ENCODE results near the gene CREBL2.
"Not testable (repeated sequence)": the region's sequence is repeated elsewhere in the genome, so short reads cannot be mapped to it uniquely, and the experiment has no call there.

The CREBL2 gene

DNA sequence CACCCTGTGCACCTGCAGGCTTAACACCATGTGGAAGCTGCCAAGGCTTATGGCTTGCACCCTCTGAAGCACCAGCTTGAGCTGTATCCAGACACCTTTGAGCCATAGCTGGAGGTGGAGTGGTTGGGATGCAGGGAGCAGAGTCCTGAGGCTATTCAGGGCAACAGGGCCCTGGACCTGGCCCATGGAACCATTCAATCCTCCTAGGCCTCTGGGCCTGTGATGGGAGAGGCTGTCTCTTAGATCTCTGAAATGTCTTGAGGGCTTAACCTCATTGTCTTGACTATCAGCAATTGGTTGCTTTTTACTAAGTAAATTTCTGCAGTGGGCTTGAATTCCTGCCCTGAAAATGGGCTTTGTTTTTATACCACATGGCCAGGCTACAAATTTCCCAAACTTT lies 36.6 kb downstream of the CREBL2 start:
- in situ Hi-C loops (cut with MboI; ENCODE audit: low sequenced_read_pairs, unreplicated experiment), result no loop called here
- no peak for DNase-seq (ENCODE audit: low spot score)
- TF ChIP-seq CTCF (IDR thresholded peaks at IDR 0.05; ENCODE audit: borderline replicate concordance, control extremely low read depth, extremely low read depth, insufficient read depth, missing control alignments), result no peak

DNA sequence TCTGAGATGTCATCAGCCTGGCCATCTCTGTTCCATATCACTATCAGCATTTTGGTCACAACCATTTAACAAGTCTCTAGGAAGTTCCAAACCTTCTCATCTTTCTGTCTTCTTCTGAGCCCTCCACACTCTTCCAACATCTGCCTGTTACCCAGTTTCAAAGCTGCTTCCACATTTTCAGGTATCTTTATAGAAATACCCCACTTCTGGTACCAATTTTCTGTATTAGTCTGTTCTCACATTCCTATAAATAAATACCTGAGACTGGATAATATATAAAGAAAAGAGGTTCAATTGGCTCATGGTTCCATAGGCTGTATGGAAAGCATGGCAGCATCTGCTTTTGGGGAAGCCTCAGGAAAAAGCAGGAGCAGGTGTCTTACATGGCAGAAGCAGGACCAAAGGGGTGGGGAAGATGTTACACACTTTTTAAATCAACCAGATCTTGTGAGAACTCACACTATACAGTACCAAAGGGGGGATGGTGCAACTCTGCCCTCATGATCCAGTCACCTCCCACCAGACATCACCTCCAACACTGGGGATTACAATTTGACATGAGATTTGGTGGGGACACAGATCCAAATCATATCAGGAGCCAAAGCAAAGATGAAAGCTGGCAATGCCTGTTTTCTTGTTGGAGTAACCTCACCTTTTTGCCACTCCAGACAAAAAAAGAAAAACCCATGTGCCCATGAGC lies 37.4 kb downstream of the CREBL2 start:
- no peak for DNase-seq (ENCODE audit: low spot score)
- TF ChIP-seq CTCF (IDR thresholded peaks at IDR 0.05; ENCODE audit: borderline replicate concordance, control extremely low read depth, extremely low read depth, insufficient read depth, missing control alignments), result no peak
- in situ Hi-C loops (cut with MboI; ENCODE audit: low sequenced_read_pairs, unreplicated experiment), result no loop called here

- in situ Hi-C loops (cut with MboI; ENCODE audit: low sequenced_read_pairs, unreplicated experiment), result no loop called here
- DNase-seq (ENCODE audit: low spot score), result no peak
- TF ChIP-seq CTCF (IDR thresholded peaks at IDR 0.05; ENCODE audit: borderline replicate concordance, control extremely low read depth, extremely low read depth, insufficient read depth, missing control alignments), result no peak
Observed at GRCh38 chr12:12651752-12652151, 40.1 kb downstream of the CREBL2 start.

GRCh38 chr12:12652704-12653103 lies 41.0 kb downstream of the CREBL2 start:
- in situ Hi-C loops (cut with MboI; ENCODE audit: low sequenced_read_pairs, unreplicated experiment); DNase-seq (ENCODE audit: low spot score): not testable (repeated sequence)

- TF ChIP-seq CTCF (IDR thresholded peaks at IDR 0.05; ENCODE audit: borderline replicate concordance, control extremely low read depth, extremely low read depth, insufficient read depth, missing control alignments), result no peak
- DNase-seq (ENCODE audit: low spot score), result no peak
- in situ Hi-C loops (cut with MboI; ENCODE audit: low sequenced_read_pairs, unreplicated experiment), result no loop called here
Observed at GRCh38 chr12:12653922-12654321, 42.2 kb downstream of the CREBL2 start.

- TF ChIP-seq CTCF (IDR thresholded peaks at IDR 0.05; ENCODE audit: borderline replicate concordance, control extremely low read depth, extremely low read depth, insufficient read depth, missing control alignments), result no peak
- in situ Hi-C loops (cut with MboI; ENCODE audit: low sequenced_read_pairs, unreplicated experiment), result no loop called here
- no peak for DNase-seq (ENCODE audit: low spot score)
Observed at GRCh38 chr12:12654691-12655460, 43.2 kb downstream of the CREBL2 start.

DNA sequence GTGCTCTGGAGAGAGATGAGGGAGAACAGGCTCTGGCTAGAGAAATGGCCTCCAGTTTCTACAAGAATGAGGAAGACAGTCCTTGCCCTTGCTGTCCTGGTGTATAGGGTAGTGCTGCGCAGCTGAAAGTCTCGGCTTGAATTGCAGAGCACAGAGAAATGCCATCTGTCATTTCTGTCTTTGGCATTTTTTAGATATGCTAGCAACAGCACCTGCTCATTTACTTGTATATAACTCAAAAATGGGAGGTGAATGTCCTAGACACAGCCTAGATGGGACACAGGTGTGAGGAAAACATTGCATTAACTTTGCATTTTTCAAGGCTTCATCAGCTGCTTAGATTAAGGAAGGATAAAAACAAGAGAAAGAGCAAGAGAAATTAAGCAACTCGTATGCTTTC lies 48.5 kb downstream of the CREBL2 start:
- no peak for DNase-seq (ENCODE audit: low spot score)
- in situ Hi-C loops (cut with MboI; ENCODE audit: low sequenced_read_pairs, unreplicated experiment), result no loop called here
- TF ChIP-seq CTCF (IDR thresholded peaks at IDR 0.05; ENCODE audit: borderline replicate concordance, control extremely low read depth, extremely low read depth, insufficient read depth, missing control alignments), result no peak

Measured in GM13976 (cell line).